ENCODE results near the gene ELF2.
"Not testable (repeated sequence)": the region's sequence is repeated elsewhere in the genome, so short reads cannot be mapped to it uniquely, and the experiment has no call there.

The ELF2 gene

GRCh38 chr4:139177049-139177868 is at the start of gene ELF2:
ELF2 (minus strand) TSS chr4:139177218; CDS start chr4:139137701, 39,517 bp downstream.
- peak; percentile 69 to 87 for DNase-seq (ENCODE audit: low read depth in 2 of 2)

- DNase-seq (ENCODE audit: low read depth in 2 of 2): no peak
Observed at GRCh38 chr4:139223682-139224317, 46.8 kb upstream of the ELF2 start.

GRCh38 chr4:139222215-139222614 is 45.2 kb upstream of the ELF2 start:
- no peak for DNase-seq (ENCODE audit: low read depth in 2 of 2)

- no peak for DNase-seq (ENCODE audit: low read depth in 2 of 2)
Observed at GRCh38 chr4:139221687-139222086, 44.7 kb upstream of the ELF2 start.

GRCh38 chr4:139219450-139220055 is 42.5 kb upstream of the ELF2 start:
- no peak for DNase-seq (ENCODE audit: low read depth in 2 of 2)

GRCh38 chr4:139214039-139214534 is 37.1 kb upstream of the ELF2 start:
- no peak for DNase-seq (ENCODE audit: low read depth in 2 of 2)

- not testable (repeated sequence) for DNase-seq (ENCODE audit: low read depth in 2 of 2)
Observed at GRCh38 chr4:139213633-139214032, 36.6 kb upstream of the ELF2 start.

GRCh38 chr4:139212900-139213299 is 35.9 kb upstream of the ELF2 start:
- DNase-seq (ENCODE audit: low read depth in 2 of 2): no peak

GRCh38 chr4:139210486-139210885 is 33.5 kb upstream of the ELF2 start:
- DNase-seq (ENCODE audit: low read depth in 2 of 2): no peak

- no peak for DNase-seq (ENCODE audit: low read depth in 2 of 2)
Observed at GRCh38 chr4:139209470-139210063, 32.5 kb upstream of the ELF2 start.

- no peak for DNase-seq (ENCODE audit: low read depth in 2 of 2)
Observed at GRCh38 chr4:139208404-139208945, 31.5 kb upstream of the ELF2 start.

- no peak for DNase-seq (ENCODE audit: low read depth in 2 of 2)
Observed at GRCh38 chr4:139207873-139208403, 30.9 kb upstream of the ELF2 start.

GRCh38 chr4:139207247-139207646 is 30.2 kb upstream of the ELF2 start:
- DNase-seq (ENCODE audit: low read depth in 2 of 2): no peak

GRCh38 chr4:139202991-139203390 is 26.0 kb upstream of the ELF2 start:
- DNase-seq (ENCODE audit: low read depth in 2 of 2): no peak

- no peak for DNase-seq (ENCODE audit: low read depth in 2 of 2)
Observed at GRCh38 chr4:139200506-139200905, 23.5 kb upstream of the ELF2 start.

GRCh38 chr4:139200102-139200501 is 23.1 kb upstream of the ELF2 start:
- no peak for DNase-seq (ENCODE audit: low read depth in 2 of 2)

GRCh38 chr4:139197214-139197613 is 20.2 kb upstream of the ELF2 start:
- not testable (repeated sequence) for DNase-seq (ENCODE audit: low read depth in 2 of 2)

GRCh38 chr4:139196462-139196861 is 19.4 kb upstream of the ELF2 start:
- no peak for DNase-seq (ENCODE audit: low read depth in 2 of 2)

GRCh38 chr4:139191373-139191772 is 14.4 kb upstream of the ELF2 start:
- no peak for DNase-seq (ENCODE audit: low read depth in 2 of 2)

- no peak for DNase-seq (ENCODE audit: low read depth in 2 of 2)
Observed at GRCh38 chr4:139189972-139190371, 13.0 kb upstream of the ELF2 start.

- DNase-seq (ENCODE audit: low read depth in 2 of 2): no peak
Observed at GRCh38 chr4:139189417-139189749, 12.4 kb upstream of the ELF2 start.
